CD14-positive monocyte (primary cell): ENCODE results near the gene LASP1NB. TPM values are rescaled to one million over a fixed set of nuclear protein-coding genes. Genes with fewer than 3 reads are reported as not detected.

ENCODE experiments used
- DNase-seq, 3 donors: peaks; one replicate each; pipeline ENCODE4 v3.0.0-alpha.2; 2011 to 2022
- H2AFZ ChIP-seq: 2 replicates; pipeline ENCODE4 v1.6.0; 2012; ENCODE audit warnings: mild to moderate bottlenecking, low read depth, low read length, inconsistent platforms; ENCODE audit not compliant: insufficient read depth, poor library complexity, severe bottlenecking
- H3K27ac ChIP-seq, 2 donors: 1 replicate in 1 of 2; 2 replicates in 1 of 2; pipeline ENCODE4 v1.5.1; 2012 to 2013; ENCODE audit warnings: low read length in 2 of 2, control low read depth in 1 of 2, inconsistent platforms in 1 of 2, low read depth in 1 of 2, mild to moderate bottlenecking in 1 of 2
- H3K27me3 ChIP-seq, 2 donors: one replicate each; pipeline versions ENCODE4 v1.6.0 to v1.6.1; 2011 to 2013; ENCODE audit warnings: low read length in 2 of 2; ENCODE audit not compliant: control insufficient read depth in 2 of 2, insufficient read depth in 2 of 2
- H3K36me3 ChIP-seq, 2 donors: replicated peaks in 1 of 2; 1 replicate in 1 of 2; 2 replicates in 1 of 2; pipeline versions ENCODE4 v1.5.1 to v1.6.1; 2012 to 2013; ENCODE audit warnings: low read length in 2 of 2, control low read depth in 1 of 2, inconsistent platforms in 1 of 2, mild to moderate bottlenecking in 1 of 2; ENCODE audit not compliant: insufficient read depth in 2 of 2, control insufficient read depth in 1 of 2
- H3K4me1 ChIP-seq, 2 donors: 1 replicate in 1 of 2; 2 replicates in 1 of 2; pipeline versions ENCODE4 v1.5.1 to v1.6.1; 2012 to 2013; ENCODE audit warnings: low read length in 2 of 2, control low read depth in 1 of 2, inconsistent platforms in 1 of 2, mild to moderate bottlenecking in 1 of 2, moderate library complexity in 1 of 2; ENCODE audit not compliant: insufficient read depth in 2 of 2, control insufficient read depth in 1 of 2
- H3K4me2 ChIP-seq: replicated peaks from 2 replicates; pipeline ENCODE3; 2012; ENCODE audit warnings: low read length, moderate library complexity, mild to moderate bottlenecking; ENCODE audit not compliant: poor library complexity, severe bottlenecking; ENCODE audit errors: extremely low read depth
- H3K4me3 ChIP-seq, 3 experiments: fragments of 200-600 bp in 1 of 3; sonication (generic) in 1 of 3; replicated peaks in 1 of 3; 1 replicate in 2 of 3; 2 replicates in 1 of 3; pipeline ENCODE4 v1.5.1; 2011 to 2013; ENCODE audit warnings: low read length in 3 of 3, mild to moderate bottlenecking in 3 of 3, control low read depth in 2 of 3, low read depth in 2 of 3, inconsistent platforms in 1 of 3, moderate library complexity in 1 of 3
- H3K79me2 ChIP-seq: 2 replicates; pipeline ENCODE4 v1.6.0; 2012; ENCODE audit warnings: mild to moderate bottlenecking, control low read depth, inconsistent platforms, low read length, moderate library complexity; ENCODE audit not compliant: insufficient read depth
- H3K9ac ChIP-seq: 2 replicates; pipeline ENCODE4 v1.6.0; 2017; ENCODE audit warnings: low read length, mild to moderate bottlenecking; ENCODE audit not compliant: insufficient read depth, poor library complexity, severe bottlenecking
- H3K9me3 ChIP-seq, 2 donors: replicated peaks in 1 of 2; 1 replicate in 1 of 2; 2 replicates in 1 of 2; pipeline versions ENCODE4 v1.5.1 to v1.6.1; 2012 to 2013; ENCODE audit warnings: low read length in 2 of 2, control low read depth in 1 of 2; ENCODE audit not compliant: control insufficient read depth in 1 of 2, insufficient read depth in 1 of 2
- H4K20me1 ChIP-seq: 2 replicates; pipeline ENCODE4 v1.6.0; 2012; ENCODE audit warnings: mild to moderate bottlenecking, low read length, control low read depth, moderate library complexity; ENCODE audit not compliant: insufficient read depth
- H3K27ac Mint-ChIP-seq, 7 donors: one replicate each; pipeline ENCODE4 v1.8.0; 2020; ENCODE audit warnings: mild to moderate bottlenecking in 7 of 7, mixed read lengths in 7 of 7, moderate library complexity in 6 of 7, inconsistent platforms in 2 of 7
- H3K27me3 Mint-ChIP-seq, 3 donors: one replicate each; pipeline ENCODE4 v1.8.0; 2021 to 2022; ENCODE audit warnings: low read depth in 3 of 3, mild to moderate bottlenecking in 3 of 3, mixed read lengths in 3 of 3, moderate library complexity in 3 of 3, inconsistent platforms in 1 of 3
- H3K36me3 Mint-ChIP-seq, 2 donors: one replicate each; pipeline ENCODE4 v1.8.0; 2020; ENCODE audit warnings: mixed read lengths in 2 of 2, inconsistent platforms in 1 of 2, mild to moderate bottlenecking in 1 of 2
- H3K4me1 Mint-ChIP-seq: one replicate; pipeline ENCODE4 v1.8.0; 2020; ENCODE audit warnings: mild to moderate bottlenecking, mixed read lengths
- H3K4me3 Mint-ChIP-seq, 2 donors: one replicate each; pipeline ENCODE4 v1.8.0; 2020; ENCODE audit warnings: mild to moderate bottlenecking in 2 of 2, mixed read lengths in 2 of 2, moderate library complexity in 1 of 2
- H3K9me3 Mint-ChIP-seq, 7 donors: one replicate each; pipeline ENCODE4 v1.8.0; 2020 to 2022; ENCODE audit warnings: mixed read lengths in 7 of 7, mild to moderate bottlenecking in 6 of 7, moderate library complexity in 6 of 7, inconsistent platforms in 2 of 7
- WGBS: methylation state at CpG from one replicate; pipeline ENCODE4 v1.1.5; 2013; ENCODE audit warnings: missing lambda C conversion rate; ENCODE audit not compliant: insufficient coverage; 5-methylcytosine and 5-hydroxymethylcytosine counted together
- intact Hi-C, 2 donors: fragments of 100-400 bp; cut with micrococcal nuclease; formaldehyde crosslinking; loops; one replicate each; pipeline versions ENCODE4 v1.15.0 to v1.15.1; 2023
- polyA plus RNA-seq, 3 donors: library from polyadenylated mRNA; depleted of rRNA in 1 of 3; unstranded in 2 of 3; stranded (reverse) in 1 of 3; fragments of 300-500 nt in 2 of 3; fragments of >200 nt in 1 of 3; fragmentation: Illumina TruSeq in 2 of 3; gene quantifications; 1 replicate in 2 of 3; 2 replicates in 1 of 3; pipeline ENCODE4 v1.2.3, GENCODE V29; 2012 to 2021
- small RNA-seq: library from RNA; depleted of rRNA; stranded (forward); fragments of <200 nt; gene quantifications from one replicate; pipeline ENCODE3, GENCODE V24; 2012; ENCODE audit warnings: low read depth; ENCODE audit not compliant: insufficient read length
- TF ChIP-seq, protein P1 (sequence below): fragments of 200-600 bp; IDR thresholded peaks from one replicate; pipeline ENCODE4 v1.8.0; 2022; ENCODE audit warnings: antibody characterized with exemption, mild to moderate bottlenecking

LASP1NB gene

DNA sequence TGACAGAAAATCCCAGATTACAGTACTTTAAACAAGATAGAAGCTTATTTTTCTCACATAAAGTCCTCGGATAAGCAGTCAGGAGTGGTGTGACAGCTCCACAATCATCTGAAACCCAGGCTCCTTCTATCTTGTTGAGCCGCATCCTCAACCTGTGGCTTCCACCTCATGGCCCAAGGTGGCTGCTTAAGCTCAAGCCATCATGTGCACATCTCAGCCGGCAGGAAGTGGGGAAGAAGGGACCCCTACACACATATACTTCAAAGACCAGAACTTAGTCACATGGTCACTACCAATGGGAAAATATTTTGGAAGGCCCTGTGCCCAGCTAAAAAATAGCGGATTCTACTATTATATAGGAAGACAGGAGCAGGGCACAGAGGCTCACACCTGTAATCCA lies 52.8 kb downstream of the LASP1NB start:
- no peak overlapping the region for H3K4me3 Mint-ChIP-seq
- 100% methylated on average over 3 of the region's 4 CpGs for WGBS
- H3K9me3 Mint-ChIP-seq = peaks cover 0 to 2% (median 0%) of the 10 kb centered on the region in 7 donors
- H4K20me1 ChIP-seq = no peaks in the 10 kb centered on the region
- no peak overlapping the region for H3K9ac ChIP-seq
- peaks cover 0 to 10% (median 5%) of the 10 kb centered on the region in 3 donors for H3K27me3 Mint-ChIP-seq
- H3K27ac ChIP-seq = no peak overlapping the region
- intact Hi-C loops = no loop called here
- no peak for DNase-seq
- peaks cover 22 to 26% of the 10 kb centered on the region in 2 donors for H3K4me1 ChIP-seq
- H3K36me3 Mint-ChIP-seq = no peaks in the 10 kb centered on the region
- H3K4me2 ChIP-seq = no peak overlapping the region
- no peak overlapping the region for H3K27ac Mint-ChIP-seq
- no peaks in the 10 kb centered on the region for H3K9me3 ChIP-seq
- no peak overlapping the region for H2AFZ ChIP-seq
- no peaks in the 10 kb centered on the region for H3K36me3 ChIP-seq
- H3K27me3 ChIP-seq = no peaks in the 10 kb centered on the region
- TF ChIP-seq, protein P1, sequence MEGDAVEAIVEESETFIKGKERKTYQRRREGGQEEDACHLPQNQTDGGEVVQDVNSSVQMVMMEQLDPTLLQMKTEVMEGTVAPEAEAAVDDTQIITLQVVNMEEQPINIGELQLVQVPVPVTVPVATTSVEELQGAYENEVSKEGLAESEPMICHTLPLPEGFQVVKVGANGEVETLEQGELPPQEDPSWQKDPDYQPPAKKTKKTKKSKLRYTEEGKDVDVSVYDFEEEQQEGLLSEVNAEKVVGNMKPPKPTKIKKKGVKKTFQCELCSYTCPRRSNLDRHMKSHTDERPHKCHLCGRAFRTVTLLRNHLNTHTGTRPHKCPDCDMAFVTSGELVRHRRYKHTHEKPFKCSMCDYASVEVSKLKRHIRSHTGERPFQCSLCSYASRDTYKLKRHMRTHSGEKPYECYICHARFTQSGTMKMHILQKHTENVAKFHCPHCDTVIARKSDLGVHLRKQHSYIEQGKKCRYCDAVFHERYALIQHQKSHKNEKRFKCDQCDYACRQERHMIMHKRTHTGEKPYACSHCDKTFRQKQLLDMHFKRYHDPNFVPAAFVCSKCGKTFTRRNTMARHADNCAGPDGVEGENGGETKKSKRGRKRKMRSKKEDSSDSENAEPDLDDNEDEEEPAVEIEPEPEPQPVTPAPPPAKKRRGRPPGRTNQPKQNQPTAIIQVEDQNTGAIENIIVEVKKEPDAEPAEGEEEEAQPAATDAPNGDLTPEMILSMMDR = no peak
- peaks cover 9% of the 10 kb centered on the region for H3K4me1 Mint-ChIP-seq
- H3K4me3 ChIP-seq = no peak overlapping the region
- no peaks in the 10 kb centered on the region for H3K79me2 ChIP-seq

Small RNA genes lying within 50 kb of the gene (small RNA-seq; reads per million reads assigned to genes)
- gene MIR6779 = not detected

Other genes starting within 250 kb of the LASP1NB start
- gene MLLT6, start 220.3 kb upstream of the LASP1NB start, polyA plus RNA-seq = 10 to 100 TPM in 1 of 3 donors, under 1 TPM in 2; 0.72 to 55.4 (median 0.82) TPM
- gene CISD3, start 195.3 kb upstream of the LASP1NB start, polyA plus RNA-seq = 10 to 100 TPM in 2 of 3 donors, 1 to 10 TPM in 1; 7.1 to 61.2 (median 53.4) TPM
- under 1 TPM in 1 of 3 donors, not detected in 2; 0.60 TPM for gene PCGF2, start 177.3 kb upstream of the LASP1NB start, polyA plus RNA-seq
- gene PSMB3, start 172.9 kb upstream of the LASP1NB start, polyA plus RNA-seq = 100 to 1,000 TPM; 315 to 689 (median 625) TPM
- gene PIP4K2B, start 126.1 kb upstream of the LASP1NB start, polyA plus RNA-seq = 10 to 100 TPM in 1 of 3 donors, 1 to 10 TPM in 2; 4.4 to 20.2 (median 4.6) TPM
- 10 to 100 TPM in 1 of 3 donors, 1 to 10 TPM in 2; 7.5 to 63.2 (median 8.4) TPM for gene CWC25, start 100.3 kb upstream of the LASP1NB start, polyA plus RNA-seq
- gene RPL23, start 71.9 kb upstream of the LASP1NB start, polyA plus RNA-seq = 1,000 to 10,000 TPM in 1 of 3 donors, 100 to 1,000 TPM in 2; 561 to 1,701 (median 618) TPM
- gene LASP1, start 55.6 kb upstream of the LASP1NB start, polyA plus RNA-seq = 10 to 100 TPM; 55.9 to 93.7 (median 70.6) TPM
- not detected for gene FBXO47, start 41.8 kb downstream of the LASP1NB start, polyA plus RNA-seq
- under 1 TPM in 1 of 3 donors, not detected in 2; 0.21 TPM for gene PLXDC1, start 226.0 kb downstream of the LASP1NB start, polyA plus RNA-seq
- under 1 TPM in 1 of 3 donors, not detected in 2; 0.04 TPM for gene ARL5C, start 240.5 kb downstream of the LASP1NB start, polyA plus RNA-seq